HG03139 (cell line): Measurements from ENCODE around the gene PTK6.

Experiments
- ATAC-seq: cut with Tn5 transposase; IDR thresholded peaks from one replicate; pipeline ENCODE4 v1.9.1; 2021; ENCODE audit not compliant: unreplicated experiment

The PTK6 gene

DNA sequence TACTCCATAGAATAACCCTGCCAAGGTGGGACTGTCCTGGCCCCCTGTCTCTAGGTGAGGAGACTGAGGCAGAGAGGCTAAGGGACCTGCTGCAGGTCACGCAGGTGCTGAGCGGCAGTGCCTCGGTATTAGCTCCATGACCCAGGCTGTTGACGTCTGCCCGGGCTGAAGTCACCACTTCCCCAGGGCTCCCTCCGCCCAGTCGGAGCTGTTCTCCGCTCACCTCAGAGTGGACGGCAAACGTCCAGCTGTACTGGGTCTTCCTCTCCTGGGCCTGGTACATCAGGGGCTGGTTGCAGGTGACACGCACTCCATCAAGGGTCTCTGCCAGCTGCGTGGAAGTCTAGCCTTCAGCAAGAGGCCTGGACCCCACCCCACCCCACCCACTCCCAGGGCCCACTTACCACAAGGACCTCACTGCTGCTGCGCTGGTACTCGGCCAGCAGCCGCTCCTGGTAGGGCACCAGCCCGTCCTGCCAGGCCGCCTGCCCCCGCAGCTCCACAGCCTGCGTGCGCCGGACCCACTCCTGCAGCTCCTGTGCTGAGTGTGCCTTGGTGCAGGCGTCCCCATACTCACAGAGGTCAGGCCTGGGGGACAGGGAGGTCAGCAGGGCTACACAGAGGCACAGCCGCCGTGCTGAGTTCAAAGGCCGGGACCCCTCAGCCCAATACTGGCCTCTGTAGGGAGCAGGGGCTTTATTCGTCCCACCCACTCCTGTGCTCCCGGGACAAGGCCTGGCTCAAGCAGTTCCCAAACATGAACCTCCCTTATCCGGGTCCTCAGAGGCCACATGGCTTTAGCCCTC, 33.3 kb upstream of the PTK6 start:
- no peak for ATAC-seq

DNA sequence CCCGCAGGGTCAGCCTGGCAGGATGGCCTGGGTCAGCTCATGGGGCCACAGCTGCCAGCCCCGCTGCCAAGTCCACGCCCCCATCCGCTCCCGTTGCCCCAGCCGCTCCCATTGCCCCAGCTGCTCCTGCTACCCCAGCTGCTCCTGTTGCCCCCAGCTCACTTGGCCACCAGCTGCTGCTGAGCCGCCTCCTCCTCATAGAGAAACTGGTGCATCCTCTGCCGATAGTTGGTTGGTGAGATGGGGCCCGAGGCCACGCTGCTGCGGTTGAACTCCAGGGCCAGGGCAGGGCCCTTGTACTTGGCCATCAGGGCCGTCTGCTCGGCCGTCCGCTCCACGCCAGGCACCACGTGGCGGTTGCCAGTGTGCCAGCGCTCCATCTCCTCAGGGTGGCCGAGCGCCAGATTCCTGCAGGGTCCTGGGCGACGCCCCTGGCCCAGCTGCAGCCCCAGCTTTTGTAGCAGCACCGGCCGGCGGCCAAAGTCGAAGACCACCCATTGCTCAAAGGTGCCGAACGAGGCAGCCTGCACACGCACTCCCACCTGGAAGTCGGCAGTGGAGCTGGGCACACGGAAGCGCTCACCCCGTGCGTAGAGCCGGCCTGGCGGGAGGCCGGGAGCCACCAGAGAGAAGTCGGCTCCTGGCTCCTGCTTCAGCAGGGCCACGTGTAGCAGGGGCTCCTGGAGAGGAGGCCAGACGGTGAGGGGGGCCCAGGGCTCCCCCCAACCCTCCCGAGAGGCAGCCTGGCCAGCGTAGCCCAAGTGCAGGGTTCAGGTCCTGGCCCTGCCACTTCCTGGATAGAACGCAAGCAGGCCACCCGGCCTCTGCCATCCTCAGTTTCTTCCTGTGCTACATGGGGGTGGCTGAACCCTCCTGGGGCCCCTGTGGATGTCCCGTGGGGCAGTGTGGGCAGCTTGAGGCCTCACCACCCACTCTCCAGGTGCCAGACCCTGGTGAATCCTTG, 32.1 kb upstream of the PTK6 start:
- no peak for ATAC-seq

DNA sequence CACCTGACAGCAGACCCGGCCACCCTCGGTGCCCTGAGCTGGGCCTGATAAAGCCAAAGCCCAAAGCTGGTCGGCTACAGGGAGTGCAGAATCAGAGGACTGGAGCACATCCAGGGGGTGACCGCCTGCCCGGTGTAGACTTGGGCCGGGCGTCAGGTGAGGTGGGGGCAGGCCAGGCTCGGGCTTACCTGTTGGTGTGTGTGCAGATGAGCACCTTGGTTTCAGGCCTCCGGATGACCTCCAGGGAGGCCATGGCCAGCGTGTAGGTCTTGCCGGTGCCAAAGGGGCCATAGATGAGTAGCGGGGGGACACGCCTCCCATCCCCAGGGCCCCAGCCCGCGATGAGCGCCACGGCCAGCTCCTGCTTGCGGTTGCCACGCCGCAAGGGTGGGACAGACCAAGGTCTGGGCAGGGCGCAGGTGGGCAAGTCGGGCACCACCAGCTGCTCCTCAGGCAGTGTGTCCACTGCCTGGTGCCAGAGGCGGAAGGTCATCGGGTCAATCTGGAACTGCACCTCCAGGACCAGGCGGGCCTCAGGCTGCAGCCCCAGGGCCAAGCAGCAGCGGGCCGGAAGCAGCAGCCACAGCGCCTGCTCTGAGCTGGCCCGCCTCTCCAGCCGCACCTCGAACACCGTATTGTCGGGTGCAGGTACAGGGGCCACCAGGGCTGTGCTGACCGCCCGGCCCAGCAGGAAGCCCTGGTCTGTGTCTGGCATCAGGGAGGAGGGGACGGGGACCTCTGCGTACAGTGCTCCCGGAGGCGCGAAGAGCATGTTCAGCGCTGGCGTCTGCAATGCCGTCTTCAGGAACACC, 31.2 kb upstream of the PTK6 start:
- no peak for ATAC-seq

GRCh38 chr20:63567386-63568169, 30.4 kb upstream of the PTK6 start:
- no peak for ATAC-seq

DNA sequence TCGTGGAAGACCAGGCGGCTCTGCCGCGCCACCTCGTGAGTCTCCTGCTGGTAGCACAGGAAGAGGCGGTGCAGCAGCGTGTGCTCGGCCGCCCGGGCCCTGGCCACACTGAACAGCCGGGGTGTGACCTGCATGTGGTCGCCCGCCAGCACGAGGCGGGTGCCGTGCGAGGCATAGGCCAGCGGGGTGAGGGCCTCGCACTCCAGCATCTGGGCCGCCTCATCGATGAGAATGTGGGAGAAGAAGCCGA, 29.9 kb upstream of the PTK6 start:
- no peak for ATAC-seq

- no peak for ATAC-seq
These were observed 29.4 kb upstream of the PTK6 start for GRCh38 chr20:63566395-63567135.

DNA sequence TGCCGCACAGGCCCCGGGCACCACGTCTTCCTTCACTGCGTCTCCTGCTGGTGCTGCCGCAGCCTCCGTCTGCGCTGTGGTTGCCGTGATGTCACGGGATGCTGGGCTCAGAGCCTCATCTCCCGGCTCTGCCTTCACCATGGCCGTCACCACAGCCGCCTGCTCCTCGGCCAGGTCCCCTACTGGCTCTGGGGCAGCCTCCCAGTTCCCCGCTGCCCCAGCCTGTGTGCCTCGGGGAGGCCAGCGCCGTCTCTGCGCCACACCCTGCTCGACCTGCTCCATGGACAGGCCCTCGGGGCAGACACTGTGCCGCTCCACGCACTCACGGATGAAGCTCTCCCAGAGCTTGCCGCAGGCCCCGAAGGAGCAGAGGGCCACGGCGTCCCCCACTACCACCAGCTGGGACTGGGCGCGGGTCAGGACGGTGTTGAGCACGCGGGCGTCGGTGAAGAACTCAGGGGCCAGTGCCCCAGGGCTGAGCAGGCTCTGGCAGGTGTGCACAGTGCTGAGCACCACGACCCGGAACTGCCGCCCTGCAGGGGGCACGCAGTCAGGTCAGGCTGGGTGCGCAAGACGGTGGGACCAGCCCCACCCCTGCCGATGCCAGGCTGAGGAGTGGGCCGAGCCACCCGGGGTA, 28.6 kb upstream of the PTK6 start:
- no peak for ATAC-seq

DNA sequence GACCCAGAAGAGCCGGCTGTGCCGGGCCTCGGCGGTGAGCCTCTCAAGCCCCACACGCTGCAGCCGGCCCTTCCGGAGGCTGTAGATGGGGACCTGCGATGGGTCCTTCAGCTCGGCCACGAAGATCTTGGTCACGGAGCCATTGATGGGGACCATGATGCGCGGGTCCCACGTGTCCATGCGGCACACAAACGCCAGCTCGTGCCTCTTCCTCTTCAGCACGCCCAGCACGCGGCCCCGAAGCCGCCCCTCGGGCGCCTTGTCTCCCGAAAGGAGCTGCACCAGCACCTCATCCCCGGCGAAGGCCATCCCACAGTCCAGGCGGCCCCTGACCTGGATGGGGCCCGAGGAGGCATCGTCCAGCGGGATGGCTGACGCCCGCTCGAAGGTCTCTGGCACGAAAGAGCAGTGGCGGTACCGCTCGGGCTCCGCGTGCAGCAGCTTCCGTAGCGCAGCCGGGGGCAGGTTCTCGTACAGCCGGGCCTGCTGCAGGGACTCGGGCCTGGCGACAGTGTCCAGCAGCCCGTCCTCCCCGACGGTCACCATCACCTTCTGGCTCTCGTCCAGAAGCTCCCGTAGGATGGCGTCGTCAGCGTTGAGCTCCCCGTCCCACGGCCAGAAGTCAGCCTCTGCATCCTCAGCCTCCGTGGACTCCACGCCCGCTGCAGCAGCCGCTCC, 28.0 kb upstream of the PTK6 start:
- ATAC-seq, result no peak

DNA sequence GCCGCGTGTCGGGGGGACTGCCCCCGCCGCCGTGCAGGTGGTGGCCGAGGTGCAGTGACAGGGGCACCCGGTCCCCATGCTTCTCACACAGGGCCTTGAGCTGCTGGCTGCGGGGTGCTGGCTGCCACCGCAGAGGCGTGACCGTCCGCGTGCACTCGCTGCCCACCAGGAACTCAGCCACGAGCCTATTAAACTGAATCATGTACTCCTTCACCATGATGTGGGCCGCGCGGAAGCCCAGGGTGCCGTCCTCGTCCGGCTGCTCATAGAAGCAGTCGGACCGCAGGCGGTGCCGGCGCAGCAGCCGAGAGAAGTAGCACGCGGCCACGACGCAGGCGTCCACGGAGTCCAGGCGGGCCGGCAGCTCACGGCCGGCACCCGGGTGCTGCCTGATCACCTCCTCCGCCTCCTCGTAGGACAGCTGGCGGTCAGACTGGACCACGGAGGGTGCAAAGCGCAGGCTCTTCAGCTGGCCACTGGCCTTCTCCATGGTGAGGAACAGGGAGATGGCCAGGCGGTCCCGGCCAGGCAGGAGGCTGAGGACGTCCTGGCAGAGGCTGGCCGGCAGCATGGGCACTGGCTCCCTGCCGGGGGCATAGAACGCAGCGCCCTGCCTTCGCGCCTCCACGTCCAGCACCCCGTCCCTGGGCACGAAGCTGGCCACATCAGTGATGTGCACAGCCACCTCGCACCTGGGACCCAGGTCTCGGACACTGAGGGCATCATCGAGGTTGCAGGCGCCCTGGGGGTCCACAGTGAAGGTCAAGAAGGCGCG, 27.0 kb upstream of the PTK6 start:
- no peak for ATAC-seq

- ATAC-seq, result no peak
These were observed 26.2 kb upstream of the PTK6 start for GRCh38 chr20:63563225-63563935.

- no peak for ATAC-seq
These were observed 25.5 kb upstream of the PTK6 start for GRCh38 chr20:63562461-63563224.

- ATAC-seq, result no peak
These were observed 24.6 kb upstream of the PTK6 start for GRCh38 chr20:63561624-63562396.

- ATAC-seq, result no peak
These were observed 23.9 kb upstream of the PTK6 start for GRCh38 chr20:63560856-63561609.

- no peak for ATAC-seq
These were observed 23.2 kb upstream of the PTK6 start for GRCh38 chr20:63560333-63560805.
